Measurements from ENCODE around the gene LIPI. TPM values are rescaled to one million over a fixed set of nuclear protein-coding genes. Genes with fewer than 3 reads are reported as not detected.
A peak's percentile ranks its signal among the peaks of the same experiment; 100 is the strongest.

Gene LIPI
- total RNA-seq, 3 donors from 2014 or later (not counting 1 experiment from before 2014, with no cell fraction given): not detected

DNA sequence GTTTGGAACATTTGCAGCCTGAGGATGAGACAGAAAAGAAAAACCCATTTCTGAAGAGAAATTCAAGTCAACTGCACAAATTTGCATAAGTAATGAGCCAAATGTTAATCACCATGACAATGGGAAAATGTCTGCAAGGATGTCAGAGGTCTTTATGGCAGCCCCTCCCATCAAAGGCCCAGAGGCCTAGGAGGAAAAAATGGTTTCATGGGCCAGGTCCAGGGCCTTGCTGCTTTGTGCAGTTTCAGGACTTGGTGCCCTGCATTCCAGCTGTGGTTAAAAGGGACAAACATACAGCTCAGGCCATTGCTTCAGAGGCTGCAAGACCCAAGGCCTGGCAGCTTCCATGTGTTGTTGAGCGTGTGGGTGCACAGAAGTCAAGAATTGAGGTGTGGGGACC is 18.6 kb upstream of the LIPI start:
- H3K4me3 ChIP-seq (ENCODE audit: low read length): no peak overlapping the region
- Mint-ChIP-seq H3K27me3 (ENCODE audit: low read depth in 2 of 2) (no peaks in the 10 kb centered on the region), H3K27ac (no peak overlapping the region), H3K4me1 (no peaks in the 10 kb centered on the region), H3K36me3 (peaks cover 11% of the 10 kb centered on the region), H3K4me3 (no peak overlapping the region), H3K9me3 (peaks cover 5 to 6% of the 10 kb centered on the region in 2 donors)
- H3K27ac ChIP-seq (ENCODE audit: low read length): no peak overlapping the region
- peaks cover 7% of the 10 kb centered on the region for H3K9me3 ChIP-seq (ENCODE audit: control insufficient read depth, insufficient read depth, low read length)
- ATAC-seq (no peak), DNase-seq (no peak)
- WGBS (ENCODE audit: insufficient coverage): 86% methylated on average over 1 of the region's 1 CpG
- H3K4me1 ChIP-seq (ENCODE audit: control insufficient read depth, insufficient read depth, low read length): no peaks in the 10 kb centered on the region
- TF ChIP-seq, protein P1, sequence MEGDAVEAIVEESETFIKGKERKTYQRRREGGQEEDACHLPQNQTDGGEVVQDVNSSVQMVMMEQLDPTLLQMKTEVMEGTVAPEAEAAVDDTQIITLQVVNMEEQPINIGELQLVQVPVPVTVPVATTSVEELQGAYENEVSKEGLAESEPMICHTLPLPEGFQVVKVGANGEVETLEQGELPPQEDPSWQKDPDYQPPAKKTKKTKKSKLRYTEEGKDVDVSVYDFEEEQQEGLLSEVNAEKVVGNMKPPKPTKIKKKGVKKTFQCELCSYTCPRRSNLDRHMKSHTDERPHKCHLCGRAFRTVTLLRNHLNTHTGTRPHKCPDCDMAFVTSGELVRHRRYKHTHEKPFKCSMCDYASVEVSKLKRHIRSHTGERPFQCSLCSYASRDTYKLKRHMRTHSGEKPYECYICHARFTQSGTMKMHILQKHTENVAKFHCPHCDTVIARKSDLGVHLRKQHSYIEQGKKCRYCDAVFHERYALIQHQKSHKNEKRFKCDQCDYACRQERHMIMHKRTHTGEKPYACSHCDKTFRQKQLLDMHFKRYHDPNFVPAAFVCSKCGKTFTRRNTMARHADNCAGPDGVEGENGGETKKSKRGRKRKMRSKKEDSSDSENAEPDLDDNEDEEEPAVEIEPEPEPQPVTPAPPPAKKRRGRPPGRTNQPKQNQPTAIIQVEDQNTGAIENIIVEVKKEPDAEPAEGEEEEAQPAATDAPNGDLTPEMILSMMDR (IDR thresholded peaks at IDR 0.05): no peak
- no peaks in the 10 kb centered on the region for H3K27me3 ChIP-seq (ENCODE audit: control insufficient read depth, insufficient read depth, low read length)
- H3K36me3 ChIP-seq (ENCODE audit: control insufficient read depth, insufficient read depth, low read length): no peaks in the 10 kb centered on the region
- intact Hi-C loops (cut with micrococcal nuclease): no loop called here

DNA sequence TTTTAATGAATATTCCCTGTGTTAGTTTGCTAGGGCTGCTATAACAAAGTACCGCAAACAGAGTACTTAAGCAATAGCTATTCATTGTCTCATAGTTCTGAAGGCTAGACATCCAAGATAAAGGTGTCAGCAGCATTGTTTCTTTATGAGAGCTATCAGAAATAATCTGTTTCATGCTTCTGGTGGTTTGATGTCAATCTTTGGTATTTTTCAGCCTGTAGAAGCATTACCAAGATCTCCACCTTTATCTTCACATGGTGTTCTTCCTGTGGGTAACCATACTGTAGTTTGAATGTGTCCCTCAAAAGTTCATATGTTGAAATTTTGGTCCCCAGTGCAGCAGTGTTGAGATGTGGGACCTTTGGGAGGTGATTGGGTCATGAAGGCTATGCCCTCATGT is 12.6 kb upstream of the LIPI start:
- H3K9me3 Mint-ChIP-seq: no peaks in the 10 kb centered on the region
- H3K27ac ChIP-seq (ENCODE audit: low read length): no peak overlapping the region
- no peak overlapping the region for H3K4me3 ChIP-seq (ENCODE audit: low read length)
- peak in 1 of 3 donors; percentile 72 for ATAC-seq
- peaks cover 0 to under 1% of the 10 kb centered on the region in 2 donors for H3K27me3 Mint-ChIP-seq (ENCODE audit: low read depth in 2 of 2)
- intact Hi-C loops (cut with micrococcal nuclease): no loop called here
- H3K4me1 ChIP-seq (ENCODE audit: control insufficient read depth, insufficient read depth, low read length): no peaks in the 10 kb centered on the region
- DNase-seq: no peak
- no peak overlapping the region for H3K27ac Mint-ChIP-seq
- H3K36me3 Mint-ChIP-seq: peaks cover under 1% of the 10 kb centered on the region
- TF ChIP-seq, protein P1 (IDR thresholded peaks at IDR 0.05): no peak
- no peaks in the 10 kb centered on the region for H3K27me3 ChIP-seq (ENCODE audit: control insufficient read depth, insufficient read depth, low read length)
- H3K4me3 Mint-ChIP-seq: no peak overlapping the region
- no peaks in the 10 kb centered on the region for H3K36me3 ChIP-seq (ENCODE audit: control insufficient read depth, insufficient read depth, low read length)
- no peaks in the 10 kb centered on the region for H3K9me3 ChIP-seq (ENCODE audit: control insufficient read depth, insufficient read depth, low read length)
- WGBS (ENCODE audit: insufficient coverage): 92% methylated on average over 1 of the region's 1 CpG
- H3K4me1 Mint-ChIP-seq: no peaks in the 10 kb centered on the region

DNA sequence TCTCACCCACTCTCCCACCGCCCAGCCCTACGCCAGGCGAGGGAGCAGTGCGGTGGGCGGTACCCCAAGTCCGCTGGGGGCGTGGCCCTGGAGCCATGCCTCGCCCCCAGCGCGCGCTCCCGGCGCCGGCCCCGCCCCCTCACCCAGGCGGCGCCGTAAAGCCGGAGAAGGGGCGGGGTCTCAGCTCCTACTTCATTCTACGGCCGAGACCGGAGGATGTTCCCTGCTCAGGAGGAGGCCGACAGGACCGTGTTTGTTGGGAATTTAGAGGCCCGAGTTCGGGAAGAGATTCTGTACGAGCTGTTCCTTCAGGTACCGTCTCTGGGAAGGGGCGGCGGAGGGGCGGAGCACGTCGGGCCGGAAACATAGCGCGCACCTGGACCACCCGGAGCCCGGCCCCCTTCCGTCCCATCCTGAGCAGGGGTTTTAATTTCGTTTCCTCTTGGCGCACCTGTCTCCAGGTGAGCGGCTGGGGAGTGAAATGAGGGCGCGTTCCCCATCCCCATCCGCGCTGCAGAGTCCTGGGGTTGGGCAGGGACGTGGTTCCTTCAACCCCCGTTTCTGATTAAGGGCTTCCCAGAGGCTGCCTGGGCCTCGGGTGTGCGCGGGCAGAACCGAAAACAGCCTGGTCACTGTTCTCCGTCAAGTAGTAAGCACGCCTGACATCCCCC is 5.4 kb upstream of the LIPI start, which contains the start of gene RBM11:
Gene RBM11, plus strand, starts transcription at position 187 of the 671 bp plus-strand sequence. Its CDS starts 30 bp downstream, at position 217.
- no peaks in the 10 kb centered on the region for H3K9me3 Mint-ChIP-seq
- H3K4me1 Mint-ChIP-seq: peaks cover 5 to 6% of the 10 kb centered on the region in 2 donors
- Histone ChIP-seq H3K27me3 (ENCODE audit: control insufficient read depth, insufficient read depth, low read length) (no peaks in the 10 kb centered on the region), H3K4me1 (ENCODE audit: control insufficient read depth, insufficient read depth, low read length) (peaks cover 7% of the 10 kb centered on the region), H3K4me3 (ENCODE audit: low read length) (peak within 1 kb of the TSS; percentile 73), H3K9me3 (ENCODE audit: control insufficient read depth, insufficient read depth, low read length) (no peaks in the 10 kb centered on the region), H3K27ac (ENCODE audit: low read length) (no peak within 1 kb of the TSS), H3K36me3 (ENCODE audit: control insufficient read depth, insufficient read depth, low read length) (no peaks in the 10 kb centered on the region)
- peak; percentile 40 to 88 for DNase-seq
- TF ChIP-seq, protein P1 (IDR thresholded peaks at IDR 0.05): no peak
- H3K4me3 Mint-ChIP-seq: peak within 1 kb of the TSS; percentile 83
- intact Hi-C loops (cut with micrococcal nuclease): no loop called here
- no peak within 1 kb of the TSS for H3K27ac Mint-ChIP-seq
- H3K27me3 Mint-ChIP-seq (ENCODE audit: low read depth in 2 of 2): peaks cover 0 to 11% of the 10 kb centered on the region in 2 donors
- H3K36me3 Mint-ChIP-seq: no peaks in the 10 kb centered on the region
- ATAC-seq: peak; percentile 93 to 95 (median 94)
- WGBS (ENCODE audit: insufficient coverage): 1% methylated on average over 55 of the region's 55 CpGs

DNA sequence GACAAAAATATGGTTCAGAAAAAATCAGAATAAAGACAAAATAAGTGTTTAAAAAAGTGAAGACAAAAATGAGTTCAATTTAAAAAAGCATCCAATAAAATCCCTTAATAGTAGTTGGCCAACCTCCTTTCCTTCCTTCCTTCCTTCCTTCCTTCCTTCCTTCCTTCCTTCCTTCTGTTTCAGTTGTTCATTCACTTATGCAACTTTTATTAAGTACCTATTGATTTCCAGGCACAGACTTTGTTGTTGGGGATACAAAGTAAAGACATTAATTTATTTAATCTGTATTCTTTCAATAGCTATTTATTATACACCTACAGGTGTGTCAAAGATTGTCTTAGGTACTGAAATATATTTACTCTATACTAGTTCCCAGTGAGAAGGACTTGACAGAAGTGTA is 2.4 kb upstream of the LIPI start:
- H3K4me1 Mint-ChIP-seq: peaks cover 5 to 6% of the 10 kb centered on the region in 2 donors

More for the DNA sequence above, 2.4 kb upstream of the LIPI start:
- Mint-ChIP-seq H3K4me3 (no peak overlapping the region), H3K9me3 (no peaks in the 10 kb centered on the region), H3K27ac (no peak overlapping the region), H3K36me3 (no peaks in the 10 kb centered on the region), H3K27me3 (ENCODE audit: low read depth in 2 of 2) (peaks cover 0 to 9% of the 10 kb centered on the region in 2 donors)
- no peak for DNase-seq
- intact Hi-C loops (cut with micrococcal nuclease): no loop called here
- Histone ChIP-seq H3K4me1 (ENCODE audit: control insufficient read depth, insufficient read depth, low read length) (peaks cover 7% of the 10 kb centered on the region), H3K27ac (ENCODE audit: low read length) (no peak overlapping the region), H3K27me3 (ENCODE audit: control insufficient read depth, insufficient read depth, low read length) (no peaks in the 10 kb centered on the region), H3K36me3 (ENCODE audit: control insufficient read depth, insufficient read depth, low read length) (no peaks in the 10 kb centered on the region), H3K9me3 (ENCODE audit: control insufficient read depth, insufficient read depth, low read length) (no peaks in the 10 kb centered on the region), H3K4me3 (ENCODE audit: low read length) (no peak overlapping the region)
- no peak for ATAC-seq
- TF ChIP-seq, protein P1 (IDR thresholded peaks at IDR 0.05): no peak
